ENCODE measurements around the gene ZSCAN21. TPM values are rescaled to one million over a fixed set of nuclear protein-coding genes. Genes with fewer than 3 reads are reported as not detected.

The ZSCAN21 gene
- total RNA-seq, 1 donor from 2014 or later: 26.3 TPM

- Mint-ChIP-seq H3K27me3 (ENCODE audit: unreplicated experiment) (peaks cover 5% of the 10 kb centered on the region), H3K9me3 (ENCODE audit: unreplicated experiment) (no peaks in the 10 kb centered on the region), H3K27ac (ENCODE audit: unreplicated experiment) (no peak overlapping the region), H3K36me3 (ENCODE audit: unreplicated experiment) (no peaks in the 10 kb centered on the region), H3K4me1 (ENCODE audit: low read depth, unreplicated experiment) (no peaks in the 10 kb centered on the region), H3K4me3 (ENCODE audit: unreplicated experiment) (no peak overlapping the region)
- DNase-seq: no peak
- no peak for TF ChIP-seq CTCF (IDR thresholded peaks at IDR 0.05; ENCODE audit: partially characterized antibody, unreplicated experiment)
Measured at GRCh38 chr7:100111914-100112313, 62.3 kb downstream of the ZSCAN21 start.

Small RNA genes lying within 50 kb of the gene (microRNA-seq; reads per million reads assigned to microRNA genes)
- 7,031 reads per million, percentile 97 among the genes with 10 or more reads in this experiment for gene MIR106B (ENCODE audit: unreplicated experiment)
- gene MIR25 (ENCODE audit: unreplicated experiment): 1,008 reads per million, percentile 89 among the genes with 10 or more reads in this experiment
- gene MIR93 (ENCODE audit: unreplicated experiment): 30,493 reads per million, percentile 99 among the genes with 10 or more reads in this experiment

Other genes starting within 250 kb of the ZSCAN21 start
- not detected for gene CYP3A43, start 221.8 kb upstream of the ZSCAN21 start, total RNA-seq (ENCODE audit: unreplicated experiment)
- 0.39 TPM for gene OR2AE1, start 172.7 kb upstream of the ZSCAN21 start, total RNA-seq (ENCODE audit: unreplicated experiment)
- gene TRIM4, start 130.2 kb upstream of the ZSCAN21 start, total RNA-seq (ENCODE audit: unreplicated experiment): 13.7 TPM
- gene GJC3, start 120.2 kb upstream of the ZSCAN21 start, total RNA-seq (ENCODE audit: unreplicated experiment): not detected
- 0.44 TPM for gene AZGP1, start 73.7 kb upstream of the ZSCAN21 start, total RNA-seq (ENCODE audit: unreplicated experiment)
- gene ZKSCAN1, start 34.2 kb upstream of the ZSCAN21 start, total RNA-seq (ENCODE audit: unreplicated experiment): 127 TPM
- gene ZNF3, start 31.9 kb downstream of the ZSCAN21 start, total RNA-seq (ENCODE audit: unreplicated experiment): 87.9 TPM
- gene COPS6, start 39.2 kb downstream of the ZSCAN21 start, total RNA-seq (ENCODE audit: unreplicated experiment): 77.4 TPM
- 196 TPM for gene MCM7, start 51.6 kb downstream of the ZSCAN21 start, total RNA-seq (ENCODE audit: unreplicated experiment)
- gene AP4M1, start 51.9 kb downstream of the ZSCAN21 start, total RNA-seq (ENCODE audit: unreplicated experiment): 25.9 TPM
- gene TAF6, start 69.6 kb downstream of the ZSCAN21 start, total RNA-seq (ENCODE audit: unreplicated experiment): 63.1 TPM
- gene CNPY4, start 69.9 kb downstream of the ZSCAN21 start, total RNA-seq (ENCODE audit: unreplicated experiment): 19.3 TPM
- 3.3 TPM for gene MBLAC1, start 77.2 kb downstream of the ZSCAN21 start, total RNA-seq (ENCODE audit: unreplicated experiment)
- 66.9 TPM for gene LAMTOR4, start 99.1 kb downstream of the ZSCAN21 start, total RNA-seq (ENCODE audit: unreplicated experiment)
- 42.4 TPM for gene TRAPPC14, start 108.9 kb downstream of the ZSCAN21 start, total RNA-seq (ENCODE audit: unreplicated experiment)
- gene GAL3ST4, start 118.8 kb downstream of the ZSCAN21 start, total RNA-seq (ENCODE audit: unreplicated experiment): 30.9 TPM
- gene GPC2, start 127.6 kb downstream of the ZSCAN21 start, total RNA-seq (ENCODE audit: unreplicated experiment): 530 TPM
- gene STAG3, start 128.1 kb downstream of the ZSCAN21 start, total RNA-seq (ENCODE audit: unreplicated experiment): 1.1 TPM
- gene PVRIG, start 170.2 kb downstream of the ZSCAN21 start, total RNA-seq (ENCODE audit: unreplicated experiment): not detected